ENCODE results near the gene ENKD1.

DNA sequence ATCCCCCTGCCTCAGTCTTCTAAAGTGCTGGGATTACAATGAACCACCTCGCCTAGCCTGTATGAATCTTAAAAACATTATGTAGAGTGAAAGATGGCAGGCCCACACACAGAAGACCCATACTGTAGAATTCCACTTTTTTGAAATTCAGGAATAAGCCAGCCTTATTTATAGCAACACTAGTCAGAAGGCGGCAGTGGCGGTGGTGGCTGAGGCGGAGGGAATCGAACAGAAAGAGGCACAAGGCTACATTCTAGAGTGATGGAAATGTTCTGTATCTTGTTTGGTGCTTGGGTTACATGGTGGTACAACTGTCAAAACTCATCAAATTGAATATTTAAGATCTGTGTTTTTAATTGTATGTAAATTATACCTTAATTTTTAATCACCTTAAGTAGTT is 41.2 kb upstream of the ENKD1 start:
- TF ChIP-seq, protein P1, sequence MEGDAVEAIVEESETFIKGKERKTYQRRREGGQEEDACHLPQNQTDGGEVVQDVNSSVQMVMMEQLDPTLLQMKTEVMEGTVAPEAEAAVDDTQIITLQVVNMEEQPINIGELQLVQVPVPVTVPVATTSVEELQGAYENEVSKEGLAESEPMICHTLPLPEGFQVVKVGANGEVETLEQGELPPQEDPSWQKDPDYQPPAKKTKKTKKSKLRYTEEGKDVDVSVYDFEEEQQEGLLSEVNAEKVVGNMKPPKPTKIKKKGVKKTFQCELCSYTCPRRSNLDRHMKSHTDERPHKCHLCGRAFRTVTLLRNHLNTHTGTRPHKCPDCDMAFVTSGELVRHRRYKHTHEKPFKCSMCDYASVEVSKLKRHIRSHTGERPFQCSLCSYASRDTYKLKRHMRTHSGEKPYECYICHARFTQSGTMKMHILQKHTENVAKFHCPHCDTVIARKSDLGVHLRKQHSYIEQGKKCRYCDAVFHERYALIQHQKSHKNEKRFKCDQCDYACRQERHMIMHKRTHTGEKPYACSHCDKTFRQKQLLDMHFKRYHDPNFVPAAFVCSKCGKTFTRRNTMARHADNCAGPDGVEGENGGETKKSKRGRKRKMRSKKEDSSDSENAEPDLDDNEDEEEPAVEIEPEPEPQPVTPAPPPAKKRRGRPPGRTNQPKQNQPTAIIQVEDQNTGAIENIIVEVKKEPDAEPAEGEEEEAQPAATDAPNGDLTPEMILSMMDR (IDR thresholded peaks at IDR 0.05): no peak
- TF ChIP-seq EZH2 (IDR thresholded peaks at IDR 0.05; ENCODE audit: borderline replicate concordance, insufficient read depth, low read depth, low read length, poor library complexity, severe bottlenecking): no peak

All from B cell (primary cell).